MCF 10A (cell line): ENCODE measurements around the gene PRKD1. TPM values are rescaled to one million over a fixed set of nuclear protein-coding genes. Genes with fewer than 3 reads are reported as not detected.
A peak's percentile ranks its signal among the peaks of the same experiment; 100 is the strongest.

Experiments used
- BruUV-seq: library from RNA; stranded (reverse); fragments of 400-500 nt; replicated peaks from 2 replicates; lab custom pipeline; 2021; lab: Mats Ljungman, UMichigan
- CTCF ChIA-PET: fragments of 300-600 bp; sonication (Branson Sonifier 250); formaldehyde crosslinking; extraction: SDS; loops from one replicate; lab custom pipeline; 2021; ENCODE audit warnings: antibody characterized with exemption, inconsistent platforms; lab: Yijun Ruan, JAX
- POLR2A ChIA-PET: fragments of 300-600, 350-650 bp; sonication (Branson Sonifier 250); formaldehyde crosslinking; extraction: SDS; loops from one replicate; lab custom pipeline; 2020; ENCODE audit warnings: antibody characterized with exemption, inconsistent platforms; lab: Yijun Ruan, JAX
- DNase-seq: peaks from one replicate; pipeline ENCODE4 v3.0.0-alpha.2; 2018; ENCODE audit not compliant: unreplicated experiment
- H3K27ac Mint-ChIP-seq: one replicate; pipeline ENCODE4 v1.8.0; 2022; ENCODE audit warnings: mild to moderate bottlenecking, low read depth, mixed read lengths; ENCODE audit not compliant: unreplicated experiment
- H3K27me3 Mint-ChIP-seq: one replicate; pipeline ENCODE4 v1.8.0; 2022; ENCODE audit warnings: mixed read lengths; ENCODE audit not compliant: insufficient read depth, unreplicated experiment
- H3K36me3 Mint-ChIP-seq: one replicate; pipeline ENCODE4 v1.8.0; 2022; ENCODE audit warnings: mild to moderate bottlenecking, moderate library complexity, mixed read lengths; ENCODE audit not compliant: insufficient read depth, unreplicated experiment
- H3K4me1 Mint-ChIP-seq: one replicate; pipeline ENCODE4 v1.8.0; 2022; ENCODE audit warnings: mixed read lengths; ENCODE audit not compliant: insufficient read depth, unreplicated experiment
- H3K4me3 Mint-ChIP-seq: one replicate; pipeline ENCODE4 v1.8.0; 2022; ENCODE audit warnings: mild to moderate bottlenecking, moderate library complexity, mixed read lengths; ENCODE audit not compliant: unreplicated experiment
- H3K9me3 Mint-ChIP-seq: one replicate; pipeline ENCODE4 v1.8.0; 2022; ENCODE audit warnings: mixed read lengths; ENCODE audit not compliant: unreplicated experiment
- CTCF ChIP-seq: fragments of 200-600 bp; IDR thresholded peaks from one replicate; pipeline ENCODE4 v1.8.0; 2022; ENCODE audit warnings: antibody characterized with exemption, mild to moderate bottlenecking; ENCODE audit not compliant: unreplicated experiment
- intact Hi-C: fragments of 100-400 bp; cut with micrococcal nuclease; formaldehyde crosslinking; loops from 2 replicates; pipeline ENCODE4 v1.14.1; 2022
- total RNA-seq: library from RNA; stranded (reverse); gene quantifications from 2 replicates; pipeline ENCODE4 v1.2.3, GENCODE V29; 2022

The PRKD1 gene
- total RNA-seq, 1 experiment from 2014 or later, result 8.8 TPM

DNA sequence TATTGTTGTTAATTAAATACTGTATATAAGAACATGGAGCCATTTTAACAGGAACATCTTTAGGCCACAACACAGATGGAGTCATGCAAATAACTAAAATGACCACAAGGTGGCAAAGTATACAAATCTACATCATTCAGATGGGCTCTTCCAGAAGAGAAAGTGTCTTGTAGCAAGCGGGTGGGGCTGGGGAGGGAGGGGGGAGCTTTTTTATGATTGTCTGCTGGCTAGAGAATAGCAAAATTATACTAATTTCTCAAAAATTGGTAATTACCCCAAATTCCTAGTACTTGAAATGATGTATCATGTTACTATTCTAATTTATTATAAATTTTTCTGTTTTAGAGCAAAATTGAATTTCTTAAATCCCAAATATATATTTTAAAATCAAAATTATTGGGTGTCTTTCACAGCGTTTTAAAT is 378.7 kb downstream of the PRKD1 start:
- peak; percentile 64 for DNase-seq
- H3K27ac Mint-ChIP-seq, result no peak overlapping the region
- POLR2A ChIA-PET, result interaction anchor here (0.7 kb wide), 1 partner anchor 665 kb away, joined by 3 read pairs; no protein-coding TSS in a partner anchor
- no peaks in the 10 kb centered on the region for H3K9me3 Mint-ChIP-seq
- H3K27me3 Mint-ChIP-seq, result peaks cover 22% of the 10 kb centered on the region
- intact Hi-C loops, result loop anchor here (1.0 to 5.0 kb wide), 5 partner anchors 378 to 894 kb away; partner anchors contain the start of gene PRKD1
- CTCF ChIA-PET, result interaction anchor here (0.7 to 6.8 kb wide), 29 partner anchors 9 to 724 kb away, joined by 3 to 59 read pairs (median 4); no protein-coding TSS in a partner anchor
- no peaks in the 10 kb centered on the region for H3K4me1 Mint-ChIP-seq
- no TSS peak for BruUV-seq
- no peaks in the 10 kb centered on the region for H3K36me3 Mint-ChIP-seq
- TF ChIP-seq CTCF, result peak; percentile 40
- H3K4me3 Mint-ChIP-seq, result no peak overlapping the region

DNA sequence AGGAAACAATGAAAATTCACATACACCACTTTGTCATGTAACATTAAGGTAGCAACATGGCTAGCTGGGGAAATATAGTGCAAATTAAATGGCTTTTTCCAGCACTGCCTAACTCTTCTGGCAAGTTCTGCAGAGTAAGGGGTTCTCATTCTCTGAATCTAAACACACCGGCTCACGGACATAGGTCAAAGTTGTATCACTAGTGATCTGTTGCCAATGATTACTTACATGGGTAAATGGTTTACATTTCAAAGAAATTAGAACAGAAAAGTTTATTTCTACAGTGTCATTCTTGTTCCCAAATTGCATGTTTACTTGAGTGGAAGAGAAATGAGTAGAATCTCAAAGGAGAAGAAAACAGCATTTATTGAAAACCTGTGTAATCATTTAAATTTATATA is 381.9 kb downstream of the PRKD1 start:
- H3K27me3 Mint-ChIP-seq, result peaks cover 44% of the 10 kb centered on the region
- H3K36me3 Mint-ChIP-seq, result no peaks in the 10 kb centered on the region
- H3K27ac Mint-ChIP-seq, result no peak overlapping the region
- ChIA-PET CTCF (interaction anchor here (0.6 to 6.8 kb wide), 7 partner anchors 72 to 792 kb away, joined by 3 to 52 read pairs (median 5); no protein-coding TSS in a partner anchor), POLR2A (no interaction called here)
- H3K4me3 Mint-ChIP-seq, result no peak overlapping the region
- no peaks in the 10 kb centered on the region for H3K4me1 Mint-ChIP-seq
- no peaks in the 10 kb centered on the region for H3K9me3 Mint-ChIP-seq
- TF ChIP-seq CTCF, result no peak
- intact Hi-C loops, result loop anchor here (5.0 kb wide), 2 partner anchors 382 to 727 kb away; partner anchors contain the start of gene PRKD1
- no TSS peak for BruUV-seq
- no peak for DNase-seq

- intact Hi-C loops, result loop anchor here (1.0 kb wide), 1 partner anchor 783 kb away; no protein-coding TSS in a partner anchor
- ChIA-PET POLR2A (no interaction called here), CTCF (interaction anchor here (0.5 to 11.7 kb wide), 5 partner anchors 34 to 787 kb away, joined by 3 to 123 read pairs (median 3); no protein-coding TSS in a partner anchor)
- Mint-ChIP-seq H3K4me3 (no peak overlapping the region), H3K36me3 (no peaks in the 10 kb centered on the region), H3K27me3 (peaks cover 44% of the 10 kb centered on the region), H3K27ac (no peak overlapping the region), H3K4me1 (no peaks in the 10 kb centered on the region), H3K9me3 (no peaks in the 10 kb centered on the region)
- BruUV-seq, result no TSS peak
- peak; percentile 26 for DNase-seq
- peak; percentile 44 for TF ChIP-seq CTCF
These were observed 390.6 kb downstream of the PRKD1 start for GRCh38 chr14:29536886-29537511.

DNA sequence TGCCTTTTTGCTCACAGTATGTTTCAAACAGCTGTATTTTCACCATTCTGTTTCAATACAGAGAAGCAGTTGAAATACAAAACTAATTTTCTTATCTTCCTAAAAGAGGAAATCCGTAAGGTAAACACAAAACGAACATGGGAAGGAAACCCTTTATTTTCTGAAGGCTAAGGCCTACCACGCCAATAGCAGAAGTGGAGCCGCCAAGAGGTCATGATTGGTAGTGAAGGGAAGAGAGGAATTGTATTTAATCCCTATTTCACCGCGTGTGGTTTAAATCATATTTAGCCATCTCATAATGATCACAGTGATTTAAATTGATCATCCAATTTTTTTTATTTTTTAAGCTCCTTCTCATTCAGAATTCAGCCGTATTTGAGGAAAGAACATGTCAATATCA is 398.2 kb downstream of the PRKD1 start:
- peak; percentile 14 for DNase-seq
- no peak overlapping the region for H3K27ac Mint-ChIP-seq
- ChIA-PET POLR2A (no interaction called here), CTCF (interaction anchor here (0.7 to 1.2 kb wide), 4 partner anchors 327 to 772 kb away, joined by 3 read pairs; no protein-coding TSS in a partner anchor)
- no peaks in the 10 kb centered on the region for H3K4me1 Mint-ChIP-seq
- H3K36me3 Mint-ChIP-seq, result no peaks in the 10 kb centered on the region
- BruUV-seq, result no TSS peak
- peaks cover 68% of the 10 kb centered on the region for H3K27me3 Mint-ChIP-seq
- no peak overlapping the region for H3K4me3 Mint-ChIP-seq
- intact Hi-C loops, result no loop called here
- TF ChIP-seq CTCF, result peak; percentile 21
- H3K9me3 Mint-ChIP-seq, result no peaks in the 10 kb centered on the region
